Measurements from ENCODE around the gene SPEM1.

Gene SPEM1

DNA sequence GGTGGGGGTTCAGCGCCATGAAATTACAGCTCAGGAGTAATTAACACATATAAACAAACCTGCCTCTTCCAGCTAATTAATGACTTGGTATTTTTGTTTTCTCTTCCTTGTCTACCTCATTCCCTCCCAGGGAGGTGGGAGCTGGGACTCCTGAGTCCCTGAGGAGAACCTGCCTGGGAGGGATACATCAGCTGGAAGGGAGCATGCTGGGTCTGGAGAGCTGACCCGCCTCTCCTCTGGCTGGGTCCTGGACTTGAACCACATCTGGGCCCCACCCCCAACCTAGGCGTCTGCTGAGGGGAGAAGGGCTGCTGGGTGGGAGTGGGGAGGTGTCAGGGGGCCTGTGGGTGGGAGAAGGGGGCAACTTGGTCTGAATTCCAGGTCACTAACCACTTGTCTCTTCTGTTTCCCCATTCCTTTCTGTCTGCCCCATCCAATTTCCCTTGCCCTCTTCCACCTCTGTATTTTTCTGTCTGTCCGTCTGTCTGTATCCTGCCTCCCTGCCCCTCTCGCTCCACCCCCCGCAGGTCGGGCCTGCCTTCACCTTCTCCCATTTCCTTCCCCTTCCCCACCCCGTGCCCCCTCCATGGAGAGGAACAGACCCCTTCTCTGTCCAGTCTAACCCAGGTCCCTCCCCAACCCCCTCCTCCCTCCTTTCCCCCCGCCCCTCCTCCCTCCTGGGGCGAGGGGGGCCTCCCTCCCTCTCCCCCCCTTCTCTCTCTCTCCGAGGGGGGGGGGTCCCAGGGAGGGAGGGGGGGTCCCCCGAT, 12.5 kb upstream of the SPEM1 start, which contains the start of gene NLGN2:
TSS of gene NLGN2 (plus strand) at position 361 of the 767 bp plus-strand sequence. CDS start 411 bp downstream, outside the sequence.
- H3K4me1 Mint-ChIP-seq = peaks cover 43% of the 10 kb centered on the region
- H3K36me3 Mint-ChIP-seq (ENCODE audit: low read depth) = peaks cover 23% of the 10 kb centered on the region
- H3K9me3 Mint-ChIP-seq = no peaks in the 10 kb centered on the region
- DNase-seq = no peak
- H3K4me3 Mint-ChIP-seq = peak within 1 kb of the TSS; percentile 48
- H3K27ac Mint-ChIP-seq = no peak within 1 kb of the TSS
- TF ChIP-seq, protein P1, sequence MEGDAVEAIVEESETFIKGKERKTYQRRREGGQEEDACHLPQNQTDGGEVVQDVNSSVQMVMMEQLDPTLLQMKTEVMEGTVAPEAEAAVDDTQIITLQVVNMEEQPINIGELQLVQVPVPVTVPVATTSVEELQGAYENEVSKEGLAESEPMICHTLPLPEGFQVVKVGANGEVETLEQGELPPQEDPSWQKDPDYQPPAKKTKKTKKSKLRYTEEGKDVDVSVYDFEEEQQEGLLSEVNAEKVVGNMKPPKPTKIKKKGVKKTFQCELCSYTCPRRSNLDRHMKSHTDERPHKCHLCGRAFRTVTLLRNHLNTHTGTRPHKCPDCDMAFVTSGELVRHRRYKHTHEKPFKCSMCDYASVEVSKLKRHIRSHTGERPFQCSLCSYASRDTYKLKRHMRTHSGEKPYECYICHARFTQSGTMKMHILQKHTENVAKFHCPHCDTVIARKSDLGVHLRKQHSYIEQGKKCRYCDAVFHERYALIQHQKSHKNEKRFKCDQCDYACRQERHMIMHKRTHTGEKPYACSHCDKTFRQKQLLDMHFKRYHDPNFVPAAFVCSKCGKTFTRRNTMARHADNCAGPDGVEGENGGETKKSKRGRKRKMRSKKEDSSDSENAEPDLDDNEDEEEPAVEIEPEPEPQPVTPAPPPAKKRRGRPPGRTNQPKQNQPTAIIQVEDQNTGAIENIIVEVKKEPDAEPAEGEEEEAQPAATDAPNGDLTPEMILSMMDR (IDR thresholded peaks at IDR 0.05) = no peak
- peaks cover 2% of the 10 kb centered on the region for H3K27me3 Mint-ChIP-seq (ENCODE audit: low read depth, poor library complexity)

DNA sequence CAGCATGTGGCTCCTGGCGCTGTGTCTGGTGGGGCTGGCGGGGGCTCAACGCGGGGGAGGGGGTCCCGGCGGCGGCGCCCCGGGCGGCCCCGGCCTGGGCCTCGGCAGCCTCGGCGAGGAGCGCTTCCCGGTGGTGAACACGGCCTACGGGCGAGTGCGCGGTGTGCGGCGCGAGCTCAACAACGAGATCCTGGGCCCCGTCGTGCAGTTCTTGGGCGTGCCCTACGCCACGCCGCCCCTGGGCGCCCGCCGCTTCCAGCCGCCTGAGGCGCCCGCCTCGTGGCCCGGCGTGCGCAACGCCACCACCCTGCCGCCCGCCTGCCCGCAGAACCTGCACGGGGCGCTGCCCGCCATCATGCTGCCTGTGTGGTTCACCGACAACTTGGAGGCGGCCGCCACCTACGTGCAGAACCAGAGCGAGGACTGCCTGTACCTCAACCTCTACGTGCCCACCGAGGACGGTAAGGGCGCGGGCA, 11.8 kb upstream of the SPEM1 start:
- no peak for DNase-seq
- Mint-ChIP-seq H3K4me1 (peaks cover 43% of the 10 kb centered on the region), H3K27me3 (ENCODE audit: low read depth, poor library complexity) (peaks cover 2% of the 10 kb centered on the region), H3K27ac (no peak overlapping the region), H3K4me3 (no peak overlapping the region), H3K9me3 (no peaks in the 10 kb centered on the region), H3K36me3 (ENCODE audit: low read depth) (peaks cover 23% of the 10 kb centered on the region)
- TF ChIP-seq, protein P1 (IDR thresholded peaks at IDR 0.05) = no peak

DNA sequence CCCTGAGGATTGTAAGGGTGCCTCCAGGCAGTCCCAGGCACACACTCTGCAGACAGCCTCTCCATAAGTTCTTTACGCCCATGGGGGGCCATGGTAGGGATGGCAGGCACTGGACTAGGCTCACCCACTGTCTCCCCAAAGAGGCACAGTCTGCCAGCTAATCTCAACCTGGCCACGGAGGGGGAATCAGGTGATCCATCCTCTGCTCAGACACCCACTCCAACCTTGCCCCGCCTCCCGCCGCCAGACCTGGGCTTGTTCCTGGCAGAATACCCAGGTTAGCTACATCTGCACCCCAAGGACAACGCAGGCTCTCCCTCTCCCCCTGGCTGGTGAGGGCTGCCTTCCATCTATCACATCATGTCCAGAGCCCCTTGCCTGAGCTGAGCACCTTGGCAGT, 11.3 kb upstream of the SPEM1 start:
- Mint-ChIP-seq H3K36me3 (ENCODE audit: low read depth) (peaks cover 23% of the 10 kb centered on the region), H3K27ac (peak overlapping the region; percentile 72), H3K4me3 (no peak overlapping the region), H3K27me3 (ENCODE audit: low read depth, poor library complexity) (peaks cover 2% of the 10 kb centered on the region), H3K9me3 (no peaks in the 10 kb centered on the region), H3K4me1 (peaks cover 44% of the 10 kb centered on the region)
- DNase-seq = no peak
- TF ChIP-seq, protein P1 (IDR thresholded peaks at IDR 0.05) = no peak

DNA sequence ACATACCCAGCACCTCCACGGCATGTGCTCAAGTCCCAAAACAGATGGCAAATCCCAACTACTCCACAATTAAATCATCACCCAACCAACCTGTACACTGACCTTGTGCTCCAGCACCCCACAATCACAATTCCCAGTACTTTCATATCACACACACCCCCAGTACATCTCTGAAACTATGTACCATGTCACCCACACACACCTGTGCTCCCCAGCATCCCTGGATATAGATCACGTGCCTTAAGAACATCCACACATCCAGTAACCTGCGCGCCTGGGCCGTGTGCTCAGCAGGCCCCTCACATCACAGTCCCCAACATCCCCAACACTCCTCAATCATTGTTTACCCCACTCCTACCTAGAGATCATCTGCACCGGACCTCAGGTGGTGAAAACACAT, 10.4 kb upstream of the SPEM1 start:
- Mint-ChIP-seq H3K4me3 (no peak overlapping the region), H3K36me3 (ENCODE audit: low read depth) (peaks cover 23% of the 10 kb centered on the region)
- no peak for DNase-seq

DNA sequence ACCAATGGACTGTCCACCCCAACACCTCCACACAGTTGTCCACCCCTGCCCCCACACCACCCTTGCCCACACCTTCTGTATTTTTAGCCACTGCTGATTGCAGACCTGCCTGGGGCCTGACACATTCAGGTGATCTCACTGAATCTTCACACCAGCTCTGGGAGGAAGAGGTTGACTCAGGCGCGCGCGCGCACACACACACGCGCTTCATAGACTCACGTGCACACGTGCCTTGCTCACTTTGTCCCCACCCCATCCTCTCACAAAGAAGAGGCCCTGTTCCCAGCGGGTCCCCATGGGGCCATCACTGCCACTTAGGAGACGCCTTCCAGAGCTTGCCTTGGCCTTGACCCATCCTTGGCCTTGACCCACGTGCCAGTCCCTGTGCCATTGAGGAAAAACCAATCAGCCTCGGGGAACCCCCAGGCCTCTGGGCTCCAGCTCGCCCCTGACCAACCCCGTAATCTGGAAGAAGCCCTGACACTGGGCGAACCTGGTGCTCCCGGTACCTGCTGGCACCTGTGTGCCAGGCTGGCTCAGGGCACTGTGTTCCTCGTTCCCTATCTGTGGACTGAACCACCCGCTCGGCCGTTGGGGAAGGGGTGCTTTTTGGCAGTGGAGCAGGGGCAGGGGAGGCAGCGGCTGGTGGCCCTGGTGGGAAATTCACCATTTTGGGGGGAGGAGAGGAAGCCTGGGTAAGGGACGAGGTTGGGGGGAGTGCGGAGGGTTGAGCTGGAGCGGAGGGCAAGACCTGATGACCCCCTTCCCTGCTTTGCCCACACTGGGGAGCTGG, 9.3 kb upstream of the SPEM1 start:
- TF ChIP-seq, protein P1 (IDR thresholded peaks at IDR 0.05) = no peak
- H3K36me3 Mint-ChIP-seq (ENCODE audit: low read depth) = peaks cover 30% of the 10 kb centered on the region
- H3K9me3 Mint-ChIP-seq = no peaks in the 10 kb centered on the region
- peaks cover 39% of the 10 kb centered on the region for H3K4me1 Mint-ChIP-seq
- no peak for DNase-seq
- peaks cover 6% of the 10 kb centered on the region for H3K27me3 Mint-ChIP-seq (ENCODE audit: low read depth, poor library complexity)
- no peak overlapping the region for H3K4me3 Mint-ChIP-seq
- H3K27ac Mint-ChIP-seq = no peak overlapping the region

More for the DNA sequence above, 10.4 kb upstream of the SPEM1 start:
- Mint-ChIP-seq H3K9me3 (no peaks in the 10 kb centered on the region), H3K27me3 (ENCODE audit: low read depth, poor library complexity) (peaks cover 2% of the 10 kb centered on the region), H3K27ac (peak overlapping the region; percentile 9), H3K4me1 (peaks cover 44% of the 10 kb centered on the region)
- TF ChIP-seq, protein P1 (IDR thresholded peaks at IDR 0.05) = no peak
